IgD-negative memory B cell (primary cell): Measurements from ENCODE around the gene BCR. TPM values are rescaled to one million over a fixed set of nuclear protein-coding genes. Genes with fewer than 3 reads are reported as not detected.

ENCODE experiments used
- H3K27ac Mint-ChIP-seq, 3 donors: one replicate each; pipeline ENCODE4 v1.8.0; 2020 to 2022; ENCODE audit warnings: mild to moderate bottlenecking in 3 of 3, mixed read lengths in 3 of 3, moderate library complexity in 1 of 3
- H3K27me3 Mint-ChIP-seq: one replicate; pipeline ENCODE4 v1.8.0; 2021; ENCODE audit warnings: mixed read lengths
- H3K36me3 Mint-ChIP-seq: one replicate; pipeline ENCODE4 v1.8.0; 2020; ENCODE audit warnings: mild to moderate bottlenecking, mixed read lengths
- H3K4me1 Mint-ChIP-seq, 3 donors: one replicate each; pipeline ENCODE4 v1.8.0; 2020 to 2022; ENCODE audit warnings: mixed read lengths in 3 of 3, mild to moderate bottlenecking in 1 of 3
- H3K4me3 Mint-ChIP-seq, 4 donors: one replicate each; pipeline ENCODE4 v1.8.0; 2020 to 2022; ENCODE audit warnings: mild to moderate bottlenecking in 4 of 4, mixed read lengths in 4 of 4, moderate library complexity in 3 of 4
- H3K9me3 Mint-ChIP-seq, 3 donors: one replicate each; pipeline ENCODE4 v1.8.0; 2020 to 2021; ENCODE audit warnings: mixed read lengths in 3 of 3, mild to moderate bottlenecking in 1 of 3
- polyA plus RNA-seq: library from polyadenylated mRNA; unstranded; fragments of 300-500 nt; fragmentation: Illumina TruSeq; gene quantifications from one replicate; pipeline ENCODE4 v1.2.3, GENCODE V29; 2021

Gene BCR
- polyA plus RNA-seq, 1 donor from 2014 or later: 5.9 TPM

GRCh38 chr22:23192133-23192532 is 11.8 kb downstream of the BCR start:
- Mint-ChIP-seq H3K27me3 (no peaks in the 10 kb centered on the region), H3K36me3 (peaks cover 2% of the 10 kb centered on the region), H3K9me3 (no peaks in the 10 kb centered on the region), H3K4me3 (no peak overlapping the region), H3K27ac (peak overlapping the region in 1 of 3 donors; percentile 41), H3K4me1 (peaks cover 6 to 16% (median 13%) of the 10 kb centered on the region in 3 donors)

GRCh38 chr22:23192558-23192957 is 12.2 kb downstream of the BCR start:
- Mint-ChIP-seq H3K27me3 (no peaks in the 10 kb centered on the region), H3K36me3 (peaks cover 2% of the 10 kb centered on the region), H3K9me3 (no peaks in the 10 kb centered on the region), H3K4me1 (peaks cover 6 to 14% (median 12%) of the 10 kb centered on the region in 3 donors), H3K27ac (peak overlapping the region in 1 of 3 donors; percentile 16), H3K4me3 (no peak overlapping the region)

GRCh38 chr22:23193196-23193827 is 13.0 kb downstream of the BCR start:
- H3K36me3 Mint-ChIP-seq: peaks cover 2% of the 10 kb centered on the region
- H3K27me3 Mint-ChIP-seq: no peaks in the 10 kb centered on the region
- peaks cover 6 to 11% (median 8%) of the 10 kb centered on the region in 3 donors for H3K4me1 Mint-ChIP-seq
- H3K9me3 Mint-ChIP-seq: no peaks in the 10 kb centered on the region
- no peak overlapping the region for H3K4me3 Mint-ChIP-seq
- no peak overlapping the region for H3K27ac Mint-ChIP-seq

- H3K27ac Mint-ChIP-seq: no peak overlapping the region
- no peak overlapping the region for H3K4me3 Mint-ChIP-seq
- peaks cover 2% of the 10 kb centered on the region for H3K36me3 Mint-ChIP-seq
- H3K9me3 Mint-ChIP-seq: no peaks in the 10 kb centered on the region
- H3K4me1 Mint-ChIP-seq: peaks cover 6 to 11% (median 8%) of the 10 kb centered on the region in 3 donors
- no peaks in the 10 kb centered on the region for H3K27me3 Mint-ChIP-seq
These were observed 13.6 kb downstream of the BCR start for GRCh38 chr22:23193882-23194281.

GRCh38 chr22:23196165-23196564 is 15.9 kb downstream of the BCR start:
- H3K9me3 Mint-ChIP-seq: no peaks in the 10 kb centered on the region
- H3K27me3 Mint-ChIP-seq: no peaks in the 10 kb centered on the region
- H3K27ac Mint-ChIP-seq: no peak overlapping the region
- H3K4me1 Mint-ChIP-seq: peaks cover 2 to 12% (median 6%) of the 10 kb centered on the region in 3 donors
- peak overlapping the region in 1 of 4 donors; percentile 27 for H3K4me3 Mint-ChIP-seq
- peaks cover 2% of the 10 kb centered on the region for H3K36me3 Mint-ChIP-seq

- no peak overlapping the region for H3K4me3 Mint-ChIP-seq
- no peaks in the 10 kb centered on the region for H3K9me3 Mint-ChIP-seq
- H3K36me3 Mint-ChIP-seq: no peaks in the 10 kb centered on the region
- H3K27me3 Mint-ChIP-seq: no peaks in the 10 kb centered on the region
- H3K27ac Mint-ChIP-seq: peak overlapping the region in 1 of 3 donors; percentile 27
- H3K4me1 Mint-ChIP-seq: peaks cover 0 to 6% (median 4%) of the 10 kb centered on the region in 3 donors
These were observed 17.5 kb downstream of the BCR start for GRCh38 chr22:23197836-23198235.

GRCh38 chr22:23199159-23199558 is 18.9 kb downstream of the BCR start:
- Mint-ChIP-seq H3K27ac (no peak overlapping the region), H3K4me3 (peak overlapping the region in 1 of 4 donors; percentile 39), H3K9me3 (no peaks in the 10 kb centered on the region), H3K36me3 (no peaks in the 10 kb centered on the region), H3K27me3 (no peaks in the 10 kb centered on the region), H3K4me1 (peaks cover 0 to 5% (median 2%) of the 10 kb centered on the region in 3 donors)

GRCh38 chr22:23200898-23201297 is 20.6 kb downstream of the BCR start:
- H3K4me1 Mint-ChIP-seq: peaks cover 0 to 5% (median 2%) of the 10 kb centered on the region in 3 donors

GRCh38 chr22:23202812-23203451 is 22.6 kb downstream of the BCR start:
- Mint-ChIP-seq H3K4me3 (peak overlapping the region in 1 of 4 donors; percentile 35), H3K36me3 (peaks cover 2% of the 10 kb centered on the region), H3K4me1 (peaks cover 7 to 15% (median 7%) of the 10 kb centered on the region in 3 donors), H3K27ac (no peak overlapping the region), H3K9me3 (peaks cover 0 to 2% (median 0%) of the 10 kb centered on the region in 3 donors), H3K27me3 (no peaks in the 10 kb centered on the region)

More at GRCh38 chr22:23200898-23201297, 20.6 kb downstream of the BCR start:
- Mint-ChIP-seq H3K27ac (peak overlapping the region in 1 of 3 donors; percentile 5), H3K36me3 (no peaks in the 10 kb centered on the region), H3K4me3 (peak overlapping the region in 1 of 4 donors; percentile 43), H3K27me3 (no peaks in the 10 kb centered on the region), H3K9me3 (no peaks in the 10 kb centered on the region)

GRCh38 chr22:23203452-23204124 is 23.3 kb downstream of the BCR start:
- Mint-ChIP-seq H3K4me1 (peaks cover 10 to 17% (median 12%) of the 10 kb centered on the region in 3 donors), H3K27ac (no peak overlapping the region), H3K36me3 (peaks cover 2% of the 10 kb centered on the region), H3K27me3 (no peaks in the 10 kb centered on the region), H3K4me3 (no peak overlapping the region), H3K9me3 (peaks cover 0 to 2% (median 0%) of the 10 kb centered on the region in 3 donors)

- Mint-ChIP-seq H3K9me3 (peaks cover 0 to 2% (median 0%) of the 10 kb centered on the region in 3 donors), H3K4me3 (no peak overlapping the region), H3K27ac (no peak overlapping the region), H3K27me3 (peaks cover 3% of the 10 kb centered on the region), H3K4me1 (peaks cover 14 to 21% (median 16%) of the 10 kb centered on the region in 3 donors), H3K36me3 (peaks cover 2% of the 10 kb centered on the region)
These were observed 23.8 kb downstream of the BCR start for GRCh38 chr22:23204125-23204488.

- peaks cover 3% of the 10 kb centered on the region for H3K27me3 Mint-ChIP-seq
- no peak overlapping the region for H3K4me3 Mint-ChIP-seq
- H3K27ac Mint-ChIP-seq: peak overlapping the region in 1 of 3 donors; percentile 10
- peaks cover 2% of the 10 kb centered on the region for H3K36me3 Mint-ChIP-seq
- peaks cover 14 to 21% (median 16%) of the 10 kb centered on the region in 3 donors for H3K4me1 Mint-ChIP-seq
- H3K9me3 Mint-ChIP-seq: peaks cover 0 to 2% (median 0%) of the 10 kb centered on the region in 3 donors
These were observed 24.3 kb downstream of the BCR start for GRCh38 chr22:23204541-23205157.

GRCh38 chr22:23205339-23206049 is 25.2 kb downstream of the BCR start:
- Mint-ChIP-seq H3K4me3 (no peak overlapping the region), H3K36me3 (peaks cover 2% of the 10 kb centered on the region), H3K9me3 (peaks cover 0 to 2% (median 0%) of the 10 kb centered on the region in 3 donors), H3K27me3 (peaks cover 3% of the 10 kb centered on the region), H3K4me1 (peaks cover 15 to 21% (median 16%) of the 10 kb centered on the region in 3 donors), H3K27ac (no peak overlapping the region)

- Mint-ChIP-seq H3K9me3 (peaks cover 0 to 2% (median 0%) of the 10 kb centered on the region in 3 donors), H3K36me3 (peaks cover 2% of the 10 kb centered on the region), H3K4me3 (no peak overlapping the region), H3K27ac (no peak overlapping the region), H3K4me1 (peaks cover 19 to 21% (median 20%) of the 10 kb centered on the region in 3 donors), H3K27me3 (peaks cover 7% of the 10 kb centered on the region)
These were observed 26.6 kb downstream of the BCR start for GRCh38 chr22:23206915-23207314.
